ENCODE results near the gene STK17B.

DNA sequence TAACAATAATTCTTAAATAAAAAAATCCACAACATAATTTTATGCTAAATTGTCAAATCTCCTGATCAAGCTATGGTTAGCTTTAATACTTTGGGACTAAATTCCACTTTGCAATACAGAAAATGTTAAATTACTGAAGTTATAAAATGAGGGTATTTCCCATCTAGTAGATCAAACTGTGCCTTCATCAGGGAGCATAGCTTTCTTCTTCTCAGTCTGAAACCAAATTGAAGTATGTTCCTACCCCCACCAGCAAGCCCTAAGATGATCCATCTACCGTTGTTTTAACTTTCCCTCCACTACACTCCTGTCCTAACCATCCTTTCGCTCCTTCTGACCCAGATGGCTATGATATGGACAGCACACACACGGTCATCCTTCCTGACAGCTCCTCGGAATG is 24.4 kb upstream of the STK17B start:
- TF ChIP-seq, protein P1, sequence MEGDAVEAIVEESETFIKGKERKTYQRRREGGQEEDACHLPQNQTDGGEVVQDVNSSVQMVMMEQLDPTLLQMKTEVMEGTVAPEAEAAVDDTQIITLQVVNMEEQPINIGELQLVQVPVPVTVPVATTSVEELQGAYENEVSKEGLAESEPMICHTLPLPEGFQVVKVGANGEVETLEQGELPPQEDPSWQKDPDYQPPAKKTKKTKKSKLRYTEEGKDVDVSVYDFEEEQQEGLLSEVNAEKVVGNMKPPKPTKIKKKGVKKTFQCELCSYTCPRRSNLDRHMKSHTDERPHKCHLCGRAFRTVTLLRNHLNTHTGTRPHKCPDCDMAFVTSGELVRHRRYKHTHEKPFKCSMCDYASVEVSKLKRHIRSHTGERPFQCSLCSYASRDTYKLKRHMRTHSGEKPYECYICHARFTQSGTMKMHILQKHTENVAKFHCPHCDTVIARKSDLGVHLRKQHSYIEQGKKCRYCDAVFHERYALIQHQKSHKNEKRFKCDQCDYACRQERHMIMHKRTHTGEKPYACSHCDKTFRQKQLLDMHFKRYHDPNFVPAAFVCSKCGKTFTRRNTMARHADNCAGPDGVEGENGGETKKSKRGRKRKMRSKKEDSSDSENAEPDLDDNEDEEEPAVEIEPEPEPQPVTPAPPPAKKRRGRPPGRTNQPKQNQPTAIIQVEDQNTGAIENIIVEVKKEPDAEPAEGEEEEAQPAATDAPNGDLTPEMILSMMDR (IDR thresholded peaks at IDR 0.05; ENCODE audit: insufficient read depth, low read length, poor library complexity, severe bottlenecking), result no peak
- no peak for TF ChIP-seq EZH2phosphoT487 (conservative IDR thresholded peaks at IDR 0.05; ENCODE audit: low read length)
